H1 (cell line): Measurements from ENCODE around the gene THOC5. TPM values are rescaled to one million over a fixed set of nuclear protein-coding genes. Genes with fewer than 3 reads are reported as not detected.

Source experiments
- JUND ChIP-seq: IDR thresholded peaks from 2 replicates; pipeline ENCODE4 v1.6.1; 2011; ENCODE audit warnings: mild to moderate bottlenecking, improper control_type of control experiment, low read length
- MAFK ChIP-seq: IDR thresholded peaks from 2 replicates; pipeline ENCODE4 v1.6.1; 2012; ENCODE audit warnings: low read depth, mild to moderate bottlenecking, improper control_type of control experiment, low read length
- RBBP5 ChIP-seq: IDR thresholded peaks from 2 replicates; pipeline ENCODE4 v1.7.1; 2012; ENCODE audit warnings: low read depth, mild to moderate bottlenecking, inconsistent platforms, low read length, moderate library complexity, borderline replicate concordance
- SIX5 ChIP-seq: IDR thresholded peaks from 2 replicates; pipeline ENCODE4 v1.6.1; 2011; ENCODE audit warnings: mild to moderate bottlenecking, low read depth, low read length
- YY1 ChIP-seq: IDR thresholded peaks from 2 replicates; pipeline ENCODE4 v1.6.1; 2011; ENCODE audit warnings: low read depth, mild to moderate bottlenecking, low read length
- ZNF274 ChIP-seq: IDR thresholded peaks from 2 replicates; pipeline ENCODE4 v1.7.0; 2012; ENCODE audit warnings: low read length, borderline replicate concordance; ENCODE audit errors: extremely low read depth
- polyA plus RNA-seq, 7 experiments: library from polyadenylated mRNA; depleted of rRNA in 3 of 7; stranded (reverse) in 5 of 7; unstranded in 2 of 7; fragments of >200 nt in 5 of 7; fragments of 200-250 nt in 2 of 7; gene quantifications; 1 replicate in 5 of 7; 2 replicates in 1 of 7; 4 replicates in 1 of 7; pipeline versions ENCODE4 v1.2.1 to v1.2.3, GENCODE V29; 2011 to 2013; ENCODE audit warnings: missing spikeins in 2 of 7, mixed read lengths in 2 of 7
- total RNA-seq: library from RNA; stranded (reverse); fragmentation: NEBNext Ultra II Directional; extraction: Animal tissue kit (Norgen Biotek cat#: 25700); gene quantifications from 2 replicates; pipeline ENCODE4 v1.2.1, GENCODE V29; 2021

The THOC5 gene
- total and polyA plus RNA-seq, 2 of the 8 experiments (the other 6 are each of a cell fraction or from before 2014, with no cell fraction given): 27.7 to 65.7 TPM

DNA sequence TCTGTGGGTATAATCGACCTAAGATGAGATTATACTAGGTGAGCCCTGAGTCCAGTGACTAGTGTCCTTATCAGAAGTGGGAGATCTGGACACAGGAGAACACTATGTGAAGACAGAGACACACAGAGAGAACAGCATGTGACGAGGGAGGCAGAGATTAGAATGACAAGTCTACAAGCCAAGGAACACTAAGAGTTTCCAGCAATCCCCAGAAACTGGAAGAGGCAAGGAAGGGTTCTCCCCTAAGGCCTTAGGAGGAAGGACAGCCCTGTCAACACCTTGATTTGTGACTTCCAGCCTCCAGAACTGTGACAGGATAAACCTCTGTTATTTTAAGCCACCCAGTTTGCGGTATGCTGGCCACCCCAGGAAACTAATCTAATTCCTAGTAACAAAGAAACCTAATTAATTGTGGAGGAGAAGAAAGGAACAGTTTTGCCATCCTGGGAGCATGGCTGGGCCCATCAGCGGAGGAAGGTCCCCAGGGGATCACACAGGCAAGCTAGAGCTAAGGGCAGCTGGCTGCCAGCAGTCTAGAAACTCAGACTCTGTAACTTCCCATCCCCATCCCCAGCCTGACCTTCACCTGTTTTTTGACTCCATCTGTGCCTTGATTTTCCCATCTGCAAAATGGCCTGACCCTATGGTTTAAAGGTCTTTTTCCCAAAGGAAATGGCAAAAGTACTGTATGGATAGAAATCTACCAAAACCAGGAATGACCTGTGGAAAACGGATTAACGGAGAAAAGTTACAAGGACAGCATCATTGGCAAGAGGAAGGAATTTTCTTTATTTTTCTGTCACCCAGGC is 10.3 kb upstream of the THOC5 start (continued):
- TF ChIP-seq ZNF274 (no peak), YY1 (no peak), SIX5 (no peak), JUND (no peak), MAFK (no peak), RBBP5 (no peak)
